Measurements from ENCODE around the gene UVRAG. TPM values are rescaled to one million over a fixed set of nuclear protein-coding genes. Genes with fewer than 3 reads are reported as not detected.

Gene UVRAG
- total RNA-seq, 1 donor from 2014 or later: 80.4 TPM

DNA sequence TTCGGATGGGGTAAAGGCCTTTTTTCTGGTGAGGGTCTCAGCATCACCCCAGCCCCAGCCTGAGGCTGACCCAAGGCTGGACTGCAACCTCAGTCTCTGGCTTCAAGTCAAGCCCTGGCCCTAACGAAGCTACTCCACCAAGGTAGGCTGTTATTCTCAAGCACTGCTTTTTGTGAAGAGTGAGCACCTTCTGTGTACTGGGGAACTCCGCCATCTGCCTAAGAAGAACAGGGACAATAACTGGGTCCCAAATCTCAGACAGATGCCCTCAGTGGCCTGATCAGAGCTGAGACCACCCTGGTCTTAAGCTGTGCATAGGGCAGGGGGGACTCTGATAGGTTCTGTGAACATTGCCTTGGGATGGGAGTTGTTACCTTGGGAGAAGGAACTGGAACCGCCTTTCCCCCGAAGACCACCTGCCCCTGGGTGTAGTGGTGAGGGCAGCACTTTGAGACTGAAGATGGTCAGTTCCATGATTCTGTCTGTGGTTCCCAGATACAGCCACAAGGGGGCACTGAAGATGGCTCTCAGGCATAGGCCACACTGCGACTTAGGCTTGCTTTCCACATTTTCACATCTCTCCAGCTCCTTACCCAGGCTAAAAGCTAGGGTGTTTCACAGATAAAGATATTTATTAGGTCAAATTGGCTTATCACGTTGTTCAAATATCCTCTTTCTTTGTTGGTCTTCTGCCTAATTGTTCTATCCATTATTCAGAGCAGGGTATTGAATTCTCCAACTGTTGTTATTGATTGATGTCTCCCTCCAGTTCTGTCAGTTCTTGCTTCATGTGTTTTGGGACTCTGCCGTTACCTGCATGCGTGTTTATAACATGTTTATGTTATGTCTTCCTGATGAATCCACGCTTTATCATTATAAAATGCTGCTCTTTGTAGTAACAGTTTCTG is 11.8 kb upstream of the UVRAG start:
- DNase-seq (ENCODE audit: low spot score): peak; percentile 85

DNA sequence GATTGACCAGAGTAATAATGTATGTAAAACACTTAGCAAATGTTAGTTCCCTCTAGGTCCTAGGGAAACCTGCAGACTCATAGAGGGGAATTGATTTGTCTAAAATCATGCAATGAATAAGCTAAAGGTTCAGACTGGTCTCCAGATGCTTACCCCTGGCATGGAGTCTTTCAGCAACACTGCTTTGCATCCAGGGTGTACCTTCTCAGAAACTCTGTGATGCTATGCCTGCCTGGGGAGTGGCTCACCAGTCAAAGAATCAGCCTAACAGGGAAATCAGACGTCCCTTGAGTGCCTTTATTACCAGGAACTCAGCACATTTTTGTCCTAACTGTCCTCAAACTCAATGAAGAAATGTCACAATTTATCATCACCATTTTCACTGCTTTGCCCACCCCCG is 5.9 kb upstream of the UVRAG start:
- no peak for DNase-seq (ENCODE audit: low spot score)

DNA sequence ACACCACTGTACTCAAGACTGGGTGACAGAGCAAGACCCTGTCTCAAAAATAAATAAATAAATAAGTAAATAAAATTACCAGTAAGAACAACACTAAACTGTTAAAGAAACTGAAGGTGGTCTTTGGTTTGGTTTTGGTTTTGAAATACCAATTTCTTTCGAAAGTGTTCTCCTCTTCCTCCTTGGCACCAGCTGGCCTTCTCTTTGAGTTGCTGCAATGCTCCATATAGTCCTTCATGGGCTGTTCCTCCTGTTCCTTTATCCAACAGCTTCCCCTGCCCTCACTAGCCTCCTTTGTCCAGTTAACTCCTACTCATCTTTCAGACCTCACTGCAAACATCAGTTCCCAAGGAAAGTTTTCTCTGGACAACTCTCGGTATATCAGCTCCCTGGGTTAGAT is 5.0 kb upstream of the UVRAG start:
- no peak for DNase-seq (ENCODE audit: low spot score)

DNA sequence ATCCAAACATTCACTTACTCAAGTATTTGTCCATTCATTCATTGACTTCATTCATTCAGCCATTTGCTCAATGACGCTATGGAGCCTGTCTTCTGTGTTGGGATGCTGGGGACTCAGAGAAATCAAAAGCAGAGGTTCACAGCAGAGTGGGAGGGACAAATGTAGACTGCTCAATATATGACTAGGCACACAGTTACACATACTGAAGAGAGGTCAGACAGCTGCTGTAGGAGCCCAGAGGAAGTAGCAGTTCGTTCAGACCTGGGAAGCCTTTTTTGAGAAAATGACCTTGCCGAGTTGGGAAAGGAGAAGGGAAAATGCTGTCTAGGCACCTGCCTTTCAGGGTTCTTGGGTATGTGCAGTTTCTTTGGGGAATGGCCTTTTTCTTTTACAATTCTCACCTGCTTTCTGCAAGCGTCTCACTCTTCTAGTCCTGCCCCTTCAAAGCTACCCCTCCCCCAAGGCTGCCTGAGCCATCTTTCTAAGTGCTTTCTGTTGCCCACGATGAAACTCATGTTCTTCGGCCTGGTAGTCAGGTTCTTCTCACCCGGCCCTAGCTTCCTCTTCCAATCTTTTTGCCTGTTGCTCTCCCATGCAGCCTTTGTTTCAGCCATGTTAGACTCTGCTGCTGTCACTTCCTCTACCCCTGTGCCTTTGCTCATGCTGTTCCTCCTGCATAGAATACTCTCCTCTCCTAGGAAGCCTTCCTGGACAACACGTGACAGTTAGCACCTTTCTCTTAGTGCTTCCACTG is 4.2 kb upstream of the UVRAG start:
- no peak for DNase-seq (ENCODE audit: low spot score)

DNA sequence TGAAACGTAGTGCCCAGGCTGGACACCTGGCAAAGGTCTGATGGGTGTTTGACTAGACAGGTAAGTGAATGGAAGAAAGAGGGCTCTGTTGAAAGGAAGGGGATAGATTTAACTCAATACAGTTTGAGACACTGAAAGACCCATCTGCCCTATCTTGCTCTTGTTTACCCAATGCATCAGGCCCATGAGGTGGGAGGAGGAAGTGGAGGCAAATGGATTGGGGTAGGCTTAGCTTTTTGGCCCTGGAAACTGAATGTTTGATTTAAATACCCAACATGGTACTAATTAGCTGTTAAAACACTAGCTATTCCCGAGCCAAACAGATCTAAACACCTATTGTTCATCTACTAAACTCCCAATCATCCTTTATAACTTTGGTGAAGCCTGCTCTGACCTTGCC is 3.5 kb upstream of the UVRAG start:
- DNase-seq (ENCODE audit: low spot score): no peak

DNA sequence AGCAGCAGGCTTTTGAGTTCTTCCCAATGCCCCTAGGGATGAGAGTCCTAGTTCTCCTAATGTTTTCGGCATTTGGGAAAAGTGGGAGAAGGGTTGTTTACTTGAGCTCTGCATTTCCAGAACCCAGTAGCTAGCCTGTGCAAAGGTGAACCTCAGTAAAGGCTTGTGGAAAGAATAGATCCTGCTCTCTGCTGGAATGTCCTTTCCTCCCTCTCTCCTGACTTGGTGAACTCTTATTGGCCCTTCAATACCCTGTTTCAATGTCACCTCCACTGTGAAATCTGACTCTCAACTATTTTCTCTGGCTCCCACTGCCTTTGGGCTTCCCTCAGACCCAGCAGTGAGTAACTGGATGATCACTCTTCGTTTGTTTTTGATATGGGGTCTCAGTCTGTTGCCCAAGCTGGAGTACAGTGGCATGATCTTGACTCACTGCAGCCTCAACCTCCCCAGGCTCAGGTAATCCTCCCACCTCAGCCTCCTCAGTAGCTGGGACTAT is 2.4 kb upstream of the UVRAG start:
- DNase-seq (ENCODE audit: low spot score): no peak

DNA sequence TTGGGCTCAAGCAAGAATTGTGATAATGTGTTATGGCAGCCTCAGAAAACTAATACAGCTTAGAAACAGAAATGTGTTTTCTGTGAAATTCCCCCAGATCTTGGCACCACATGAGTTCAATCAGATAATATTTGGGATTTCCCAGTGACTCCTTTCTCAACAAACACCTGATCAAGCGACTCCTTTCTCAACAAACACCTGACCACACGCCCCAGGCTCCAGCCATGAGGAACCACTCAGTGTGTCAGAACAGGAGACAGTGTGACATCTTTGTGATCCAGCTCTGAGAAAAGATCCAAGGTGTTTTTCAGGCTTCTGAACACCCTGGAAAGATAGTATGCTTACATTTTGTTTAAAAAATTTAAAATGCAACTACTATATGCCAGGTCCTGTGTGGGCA is 1.9 kb upstream of the UVRAG start:
- DNase-seq (ENCODE audit: low spot score): no peak

DNA sequence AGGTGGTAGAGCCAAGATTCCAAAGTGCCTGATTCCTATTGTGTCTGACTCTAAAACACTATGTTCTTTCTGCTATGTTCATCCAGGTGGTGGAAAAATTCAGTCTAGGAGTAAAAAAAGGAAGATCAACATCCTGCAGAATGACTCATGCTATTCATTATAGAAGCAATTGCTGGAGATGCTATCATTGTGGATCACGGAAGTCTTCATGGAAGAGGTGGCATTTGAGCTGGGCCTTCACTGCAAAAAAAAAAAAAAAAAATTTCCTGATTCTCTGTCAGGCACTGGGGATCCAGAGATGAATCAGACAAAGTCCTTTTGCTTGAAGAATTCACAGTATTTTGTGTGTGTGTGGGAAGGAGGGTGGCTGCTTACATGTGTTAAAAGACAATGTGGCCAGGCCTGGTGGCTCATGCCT is 1.4 kb upstream of the UVRAG start:
- no peak for DNase-seq (ENCODE audit: low spot score)

DNA sequence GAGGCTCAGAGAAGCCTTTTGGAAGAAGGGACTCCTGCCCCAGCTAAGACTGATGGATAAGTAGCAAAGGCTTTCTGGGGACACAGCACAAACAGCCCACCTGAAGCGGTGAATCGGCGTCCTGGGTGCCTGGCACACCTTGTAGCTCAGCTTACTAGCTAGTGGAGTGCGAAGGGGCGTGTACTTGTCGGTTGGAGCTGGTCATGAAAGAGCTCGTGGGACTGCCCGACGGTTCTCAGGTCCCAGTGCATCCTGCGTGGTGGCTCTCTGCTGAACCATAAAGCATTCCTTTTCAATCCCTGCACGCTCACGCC is 690 bp upstream of the UVRAG start:
- DNase-seq (ENCODE audit: low spot score): no peak

DNA sequence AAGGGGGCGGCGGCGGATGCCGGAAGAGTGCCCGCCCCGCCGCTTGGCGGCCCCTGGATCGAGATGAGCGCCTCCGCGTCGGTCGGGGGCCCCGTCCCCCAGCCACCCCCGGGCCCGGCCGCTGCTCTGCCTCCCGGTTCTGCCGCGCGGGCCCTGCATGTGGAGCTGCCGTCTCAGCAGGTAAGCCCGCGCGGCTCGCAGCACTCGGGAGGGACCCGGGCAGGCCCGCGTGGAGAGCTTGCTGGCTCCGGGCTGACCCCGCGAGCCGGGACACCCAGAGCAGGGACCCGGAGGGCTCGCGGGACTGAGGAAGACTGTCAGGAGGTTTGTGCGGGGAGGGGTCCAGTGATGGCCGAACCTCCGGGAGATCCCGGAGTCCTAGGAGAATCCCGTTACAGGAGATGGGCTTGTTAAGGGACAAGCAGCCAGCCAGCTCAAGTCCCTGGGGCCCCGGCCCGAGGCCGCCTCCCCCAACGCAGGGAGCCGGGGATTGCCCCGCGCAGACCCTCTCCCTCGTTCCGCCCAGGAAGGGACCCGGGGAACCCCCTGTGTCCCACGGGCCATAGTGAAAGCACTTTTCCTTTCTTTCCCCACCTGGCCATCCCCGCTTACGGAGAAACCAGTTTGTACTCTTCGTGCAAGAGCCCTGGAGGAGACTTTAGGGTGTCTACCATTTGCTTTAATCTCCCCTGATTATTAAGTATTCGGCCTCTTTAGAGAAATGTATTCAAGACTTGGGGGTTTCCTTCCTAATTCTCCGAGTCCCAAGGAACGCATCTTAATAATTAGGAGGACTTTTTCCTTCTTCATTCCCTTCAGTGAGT is 547 bp downstream of the UVRAG start:
- DNase-seq (ENCODE audit: low spot score): no peak

DNA sequence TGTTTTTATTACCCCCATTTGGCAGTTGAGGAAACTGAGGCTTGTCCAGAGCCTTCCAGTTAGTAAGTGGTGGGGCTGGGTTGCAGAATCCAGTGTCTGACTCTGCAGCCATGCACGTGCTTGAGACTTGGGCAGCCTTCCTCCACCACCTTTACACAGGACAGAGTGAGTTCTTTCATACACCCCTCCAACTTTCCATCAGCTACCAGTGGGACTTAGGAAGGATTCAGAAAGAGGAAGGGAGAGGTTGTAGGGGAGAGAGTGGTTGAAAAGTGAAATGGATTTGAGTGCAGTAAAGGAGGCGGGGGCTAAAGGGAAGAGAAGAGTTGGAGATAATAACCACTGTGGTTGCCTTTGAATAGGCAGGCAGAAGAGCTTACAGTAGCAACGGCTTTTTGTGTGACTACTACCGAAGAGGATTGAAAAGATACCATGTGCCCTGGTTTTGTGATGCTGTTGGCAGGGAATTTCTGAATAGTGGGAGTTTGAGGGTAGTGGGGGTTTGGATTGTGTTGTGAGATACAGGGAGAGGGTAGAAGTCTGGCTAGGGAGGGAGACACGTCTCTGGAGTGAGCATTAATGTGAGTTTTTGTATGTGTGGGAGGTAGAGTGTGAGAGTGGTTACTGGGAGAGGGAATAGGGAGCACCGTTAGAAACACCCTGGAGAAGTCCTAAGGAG is 1.7 kb downstream of the UVRAG start:
- DNase-seq (ENCODE audit: low spot score): no peak

DNA sequence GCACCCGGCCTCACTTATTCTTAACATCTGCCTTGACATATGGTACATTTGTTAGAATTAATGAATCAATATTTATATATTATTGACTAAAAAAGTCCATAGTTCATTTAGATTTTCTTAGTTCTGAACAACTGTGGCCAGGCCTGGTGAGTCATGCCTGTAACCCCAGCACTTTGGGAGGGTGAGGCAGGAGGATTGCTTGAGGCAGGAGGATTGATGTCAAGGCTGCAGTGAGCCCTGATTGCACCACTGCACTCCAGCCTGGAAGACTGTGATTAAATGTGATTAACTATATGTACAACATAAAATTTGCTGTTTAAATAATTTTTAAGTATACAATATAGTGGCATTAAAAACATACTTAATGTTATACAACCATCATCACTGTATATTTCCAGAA is 5.6 kb downstream of the UVRAG start:
- no peak for DNase-seq (ENCODE audit: low spot score)

DNA sequence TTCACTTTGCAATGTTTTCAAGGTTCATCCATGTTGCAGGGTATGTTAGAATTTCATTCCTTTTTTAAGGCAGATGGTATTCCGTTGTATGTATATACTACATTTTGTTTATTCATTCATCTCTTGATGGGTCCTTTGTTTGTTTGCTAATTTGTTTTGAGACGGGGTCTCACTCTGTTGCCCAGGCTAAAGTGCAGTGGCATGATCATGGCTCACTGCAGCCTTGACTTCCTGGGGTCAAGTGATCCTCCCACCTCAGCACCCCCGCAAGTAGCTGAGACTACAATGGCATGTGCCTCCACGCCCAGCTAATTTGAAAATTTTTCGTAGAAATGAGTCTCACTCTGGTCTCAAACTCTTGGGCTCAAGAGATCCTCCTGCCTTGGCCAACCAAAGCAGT is 6.2 kb downstream of the UVRAG start:
- no peak for DNase-seq (ENCODE audit: low spot score)

DNA sequence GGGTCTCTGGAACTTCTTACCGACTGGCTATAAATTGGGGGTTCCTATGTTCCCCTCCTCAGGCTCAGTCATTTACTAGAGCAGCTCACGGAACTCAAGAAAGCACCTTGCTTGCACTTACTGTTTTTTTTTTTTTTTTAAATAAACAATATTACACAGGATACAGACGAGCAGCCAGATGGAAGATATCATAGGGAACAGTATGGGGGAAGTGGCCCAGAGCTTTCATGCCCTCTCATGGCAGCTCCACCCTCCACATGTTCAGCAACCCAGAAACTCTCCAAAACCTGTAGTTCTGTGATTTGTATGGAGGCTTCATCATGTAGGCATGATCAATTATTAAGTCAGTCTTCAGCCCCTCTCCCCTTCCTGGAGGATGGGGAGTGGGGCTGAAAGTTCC is 7.5 kb downstream of the UVRAG start:
- no peak for DNase-seq (ENCODE audit: low spot score)

DNA sequence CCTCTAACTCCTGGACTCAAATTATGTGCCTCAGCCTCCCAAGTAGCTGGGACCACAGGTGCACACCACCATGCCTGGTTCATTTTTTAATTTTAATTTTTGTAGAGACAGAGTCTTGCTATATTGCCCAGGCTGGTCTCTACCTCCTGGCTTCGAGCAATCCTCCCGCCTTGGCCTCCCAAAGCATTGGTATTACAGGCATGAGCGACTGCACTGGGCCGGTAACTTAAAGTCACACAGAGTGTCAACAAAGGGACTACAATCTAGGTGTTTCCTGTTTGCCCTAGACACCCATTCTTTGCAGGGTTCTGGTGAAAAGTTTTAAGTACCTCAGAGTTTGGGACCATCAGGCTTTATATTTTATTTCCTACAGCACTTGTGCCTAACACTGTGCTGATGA is 8.4 kb downstream of the UVRAG start:
- no peak for DNase-seq (ENCODE audit: low spot score)

DNA sequence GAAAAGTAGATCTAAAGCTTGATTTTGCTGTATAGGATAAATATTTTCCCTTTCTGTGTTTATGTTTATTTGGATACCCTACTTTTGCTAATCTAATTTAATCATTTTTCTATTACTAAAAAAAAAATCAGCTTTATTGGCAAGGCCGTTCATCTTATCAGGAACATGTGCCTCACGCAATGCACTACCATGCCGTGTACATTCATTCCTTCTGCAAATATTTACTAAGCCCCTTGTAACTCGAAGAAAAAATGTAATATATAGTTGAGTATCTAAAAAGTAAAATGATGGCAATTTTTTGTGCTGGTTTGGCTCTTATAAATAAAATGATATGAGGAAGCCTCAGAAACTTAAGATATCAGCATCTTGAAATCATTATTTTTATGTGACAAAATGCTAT is 8.9 kb downstream of the UVRAG start:
- no peak for DNase-seq (ENCODE audit: low spot score)

DNA sequence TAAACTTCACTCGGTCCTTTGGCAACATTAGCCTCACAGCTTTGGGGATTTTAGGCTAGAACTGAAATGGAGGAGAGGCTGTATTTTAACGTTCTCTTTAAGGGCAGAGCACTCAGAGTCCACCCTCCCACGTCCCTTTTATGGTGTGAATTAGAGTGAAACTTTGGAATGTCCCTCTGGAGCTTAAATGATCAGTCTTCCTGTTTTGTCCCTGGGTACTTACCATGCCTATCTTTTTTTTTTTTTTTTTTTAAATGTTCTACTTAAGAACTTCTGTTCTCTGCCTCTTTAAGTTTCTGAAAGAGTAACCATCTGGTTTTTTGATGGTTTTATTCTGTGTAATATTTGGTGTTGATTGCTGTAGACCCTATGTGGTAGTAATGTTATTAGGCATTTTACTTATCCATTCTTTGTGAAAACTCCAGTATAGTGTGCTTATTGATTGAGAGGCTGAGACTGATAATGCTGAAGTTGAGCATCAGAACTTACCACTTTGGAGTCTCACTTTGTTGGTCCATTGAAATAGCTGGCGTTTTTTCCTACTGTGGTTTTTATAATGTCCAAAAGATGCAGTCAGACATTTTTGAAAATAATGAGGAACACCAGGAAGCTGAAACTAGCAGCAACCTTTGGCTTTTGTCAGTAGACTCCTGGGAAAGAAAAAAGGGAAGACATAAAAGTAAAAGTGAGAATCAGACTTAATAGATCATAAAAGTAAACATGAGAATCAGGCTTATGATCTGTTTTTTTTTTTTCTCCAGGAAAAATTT is 11.6 kb downstream of the UVRAG start:
- DNase-seq (ENCODE audit: low spot score): no peak

DNA sequence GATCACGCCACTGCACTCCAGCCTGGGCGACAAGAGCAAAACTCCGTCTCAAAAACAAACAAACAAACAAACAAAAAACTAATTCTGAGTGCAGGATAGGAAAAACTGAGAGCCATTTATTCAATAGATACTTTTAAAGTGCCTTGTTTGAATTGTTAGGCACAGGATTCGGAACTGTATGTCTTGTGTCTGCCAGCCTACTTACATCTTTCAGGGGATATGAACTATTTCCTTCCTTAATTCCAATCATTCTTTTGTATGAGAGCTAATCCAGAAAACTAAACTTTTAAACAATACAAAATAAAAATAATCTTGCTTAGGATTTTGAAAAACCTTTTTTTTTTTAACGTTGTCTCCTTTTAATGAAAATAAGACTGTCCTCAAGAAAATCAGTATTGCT is 12.6 kb downstream of the UVRAG start:
- DNase-seq (ENCODE audit: low spot score): no peak

DNA sequence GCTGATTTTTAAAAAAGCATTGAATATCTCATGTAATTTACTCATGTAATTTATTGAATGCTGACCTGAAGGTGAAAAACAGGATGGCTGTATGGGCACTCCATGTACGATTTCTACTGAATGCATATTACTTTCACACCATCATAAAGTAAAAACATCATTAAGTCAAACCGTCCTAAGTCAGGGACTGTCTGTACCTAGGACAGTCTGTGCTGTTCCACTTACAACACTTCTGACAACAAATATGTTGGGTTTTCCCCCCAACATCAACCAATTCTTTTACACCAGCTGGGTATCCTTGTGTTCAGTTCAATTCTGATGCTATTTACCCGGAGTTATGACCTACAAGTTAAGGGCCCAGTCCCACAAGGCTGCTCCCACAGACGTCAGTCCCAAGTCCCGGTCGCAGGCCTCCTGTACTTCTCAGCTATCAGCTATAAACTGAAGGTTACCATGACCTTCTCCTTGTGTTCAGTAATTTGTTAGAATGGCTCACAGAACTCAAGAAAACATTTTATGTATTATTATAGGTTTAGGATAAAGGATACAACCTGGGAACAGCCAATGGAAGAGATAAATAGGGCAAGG is 17.0 kb downstream of the UVRAG start:
- no peak for DNase-seq (ENCODE audit: low spot score)

DNA sequence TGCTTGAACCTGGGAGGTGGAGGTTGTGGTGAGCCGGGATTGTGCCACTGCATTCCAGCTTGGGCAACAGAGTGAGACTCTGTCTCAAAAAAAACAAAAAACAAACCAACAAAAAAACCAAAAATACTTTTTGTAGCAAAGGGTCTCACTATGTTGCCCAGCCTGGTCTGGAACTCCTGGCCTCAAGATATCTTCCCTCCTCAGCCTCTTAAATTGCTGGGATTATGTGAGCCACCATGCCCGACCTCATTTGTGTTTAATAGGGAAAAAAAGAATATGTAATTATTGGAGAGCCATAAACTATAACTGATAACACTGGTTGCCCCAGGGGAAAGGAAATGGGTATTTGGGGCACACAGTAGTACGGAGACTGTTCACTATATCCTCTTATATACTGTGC is 19.7 kb downstream of the UVRAG start:
- no peak for DNase-seq (ENCODE audit: low spot score)

Measured in mesenteric fat pad (tissue), 1 donor.